GM19099 (cell line): Measurements from ENCODE around the gene CIAO3.

Experiments used
- POLR2A ChIP-seq: IDR thresholded peaks from 3 replicates; pipeline ENCODE4 v1.6.1; 2011; ENCODE audit warnings: low read depth; ENCODE audit not compliant: insufficient read length; ENCODE audit errors: extremely low read depth

CIAO3 gene

GRCh38 chr16:778909-779527, 38.2 kb upstream of the CIAO3 start:
- no peak for TF ChIP-seq POLR2A

- no peak for TF ChIP-seq POLR2A
These were observed 37.6 kb upstream of the CIAO3 start for GRCh38 chr16:778447-778846.

GRCh38 chr16:777826-778225, 37.0 kb upstream of the CIAO3 start:
- no peak for TF ChIP-seq POLR2A

- TF ChIP-seq POLR2A = no peak
These were observed 36.0 kb upstream of the CIAO3 start for GRCh38 chr16:776824-777223.

- no peak for TF ChIP-seq POLR2A
These were observed 34.5 kb upstream of the CIAO3 start for GRCh38 chr16:775236-775796.

- no peak for TF ChIP-seq POLR2A
These were observed 33.5 kb upstream of the CIAO3 start for GRCh38 chr16:774086-775001.

- no peak for TF ChIP-seq POLR2A
These were observed 32.2 kb upstream of the CIAO3 start for GRCh38 chr16:772959-773358.

GRCh38 chr16:770411-770810, 29.6 kb upstream of the CIAO3 start:
- no peak for TF ChIP-seq POLR2A

- no peak for TF ChIP-seq POLR2A
These were observed 29.1 kb upstream of the CIAO3 start for GRCh38 chr16:769934-770333.

- TF ChIP-seq POLR2A = no peak
These were observed 28.5 kb upstream of the CIAO3 start for GRCh38 chr16:769184-769784.

GRCh38 chr16:768428-768827, 27.6 kb upstream of the CIAO3 start:
- TF ChIP-seq POLR2A = no peak

- no peak for TF ChIP-seq POLR2A
These were observed 27.0 kb upstream of the CIAO3 start for GRCh38 chr16:767743-768235.

GRCh38 chr16:766820-767640, 26.2 kb upstream of the CIAO3 start:
- no peak for TF ChIP-seq POLR2A

GRCh38 chr16:766008-766819, 25.4 kb upstream of the CIAO3 start:
- TF ChIP-seq POLR2A = no peak
